ENCODE data around the gene CXCL1.
"Not testable (repeated sequence)": the region's sequence is repeated elsewhere in the genome, so short reads cannot be mapped to it uniquely, and the experiment has no call there.

Gene CXCL1

DNA sequence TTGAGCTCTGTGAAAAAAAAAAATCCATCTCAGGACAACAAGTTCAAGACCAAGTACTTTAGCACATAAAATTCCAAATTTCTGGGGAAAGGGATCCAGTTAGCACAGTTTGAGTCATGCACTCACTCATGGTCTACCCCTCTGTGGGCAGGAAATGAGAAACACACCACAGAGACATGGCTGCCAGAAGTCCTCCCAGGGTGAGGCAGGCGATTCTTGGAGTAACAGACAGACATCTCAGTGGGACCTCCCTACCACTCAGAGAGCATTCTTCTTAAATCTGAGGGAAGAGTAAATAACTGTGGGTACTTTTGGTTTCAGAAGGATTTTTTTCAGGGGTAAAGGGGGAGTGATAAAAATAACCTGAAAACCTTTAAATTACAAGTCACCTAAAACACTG lies 14.1 kb downstream of the CXCL1 start:
- no peak for DNase-seq (ENCODE audit: low read depth)

DNA sequence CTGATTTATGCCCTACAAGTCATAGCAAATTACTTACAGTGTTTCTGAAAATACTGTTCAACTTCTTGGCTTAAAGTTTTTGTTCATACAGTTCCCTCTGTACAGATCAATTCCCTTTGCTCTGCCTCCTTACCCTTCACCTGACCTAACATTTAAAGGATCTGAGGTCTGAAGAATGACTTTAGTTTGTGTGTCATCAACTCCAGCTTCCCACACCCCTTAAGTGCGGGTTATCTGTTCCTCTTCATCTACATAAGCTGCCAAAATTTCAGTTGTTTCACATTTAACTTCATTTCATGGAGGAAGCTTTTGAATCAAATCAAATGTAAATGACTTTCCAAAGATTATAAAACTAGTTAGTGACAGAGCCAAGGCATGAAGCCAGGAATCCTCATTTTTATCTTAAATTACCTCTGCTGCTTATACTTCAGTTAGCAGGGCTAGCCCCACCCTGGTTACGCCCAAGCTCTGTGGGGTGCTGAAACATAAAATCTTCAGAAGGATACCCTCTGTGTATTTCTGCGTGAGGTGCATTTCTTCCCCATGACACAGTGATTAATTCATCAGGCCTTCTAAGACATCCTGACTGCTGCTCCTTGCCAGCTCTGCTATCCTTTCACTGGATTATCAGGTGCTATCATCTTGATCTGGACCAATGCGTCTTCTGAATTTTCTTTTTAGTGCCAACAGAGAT lies 16.5 kb downstream of the CXCL1 start:
- DNase-seq (ENCODE audit: low read depth), result no peak

DNA sequence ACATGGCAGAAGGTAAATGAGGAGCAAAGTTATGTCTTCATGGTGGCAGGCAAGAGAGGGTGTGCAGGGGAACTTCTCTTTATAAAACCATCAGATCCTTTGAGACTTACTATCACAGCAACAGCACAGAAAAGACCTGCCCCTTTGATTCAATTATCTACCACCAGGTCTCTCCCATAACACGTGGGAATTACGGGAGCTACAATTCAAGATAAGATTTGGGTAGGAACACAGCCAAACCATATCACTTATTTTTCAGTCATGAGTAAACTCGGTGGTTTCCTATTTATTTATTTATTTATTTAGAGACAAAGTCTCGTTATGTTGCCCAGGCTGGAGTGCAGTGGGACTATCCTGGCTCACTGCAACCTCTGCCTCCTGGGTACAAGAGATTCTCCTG lies 22.1 kb downstream of the CXCL1 start:
- DNase-seq (ENCODE audit: low read depth), result no peak

DNA sequence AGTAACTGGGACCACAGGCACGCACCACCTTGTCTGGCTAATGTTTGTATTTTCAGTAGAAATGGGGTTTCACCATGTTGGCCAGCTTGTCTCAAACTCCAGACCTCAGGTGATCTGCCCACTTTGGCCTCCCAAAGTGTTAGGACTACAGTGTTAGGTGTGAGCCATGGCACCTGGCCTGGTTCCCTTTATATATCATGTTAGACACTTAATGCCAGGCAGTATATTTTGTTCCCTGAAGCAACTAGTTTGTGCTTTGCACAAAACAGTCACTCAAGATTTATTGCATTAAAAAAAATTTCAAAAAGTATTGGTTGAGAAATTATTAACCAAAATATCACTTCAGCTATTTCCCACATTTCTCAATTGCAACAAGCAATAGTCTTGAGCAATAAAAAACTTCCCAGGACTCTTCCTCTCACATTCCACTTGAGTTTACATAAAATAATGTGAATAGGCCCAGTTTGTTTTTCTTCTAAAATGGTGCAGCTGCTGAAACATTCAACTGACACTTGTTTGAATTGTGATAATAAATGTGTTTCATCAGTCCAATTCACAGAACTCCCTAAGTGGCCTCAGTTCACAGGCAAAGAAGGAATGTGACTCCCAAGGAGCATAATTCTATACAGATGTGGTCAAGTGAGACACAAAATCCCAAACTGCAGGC lies 22.7 kb downstream of the CXCL1 start:
- peak; percentile 58 for DNase-seq (ENCODE audit: low read depth)

DNA sequence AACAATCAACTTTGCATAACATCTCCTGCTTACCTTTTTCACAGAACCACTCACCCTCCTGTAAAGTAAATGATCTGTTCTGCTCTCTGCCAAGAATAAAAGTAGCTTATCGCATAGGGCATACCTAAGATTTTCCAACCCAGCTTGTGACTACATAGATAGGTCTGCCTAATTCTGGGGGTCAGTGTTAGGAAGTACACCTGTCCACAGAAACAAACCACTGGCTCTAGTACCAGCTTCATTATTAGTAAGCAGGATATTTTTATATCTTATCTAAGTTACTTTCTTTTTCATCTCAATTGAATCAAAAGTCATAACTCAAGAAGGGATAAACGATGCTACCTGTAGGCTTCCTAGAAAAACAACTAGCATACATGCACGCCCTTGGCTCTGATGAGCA lies 23.8 kb downstream of the CXCL1 start:
- DNase-seq (ENCODE audit: low read depth), result no peak

DNA sequence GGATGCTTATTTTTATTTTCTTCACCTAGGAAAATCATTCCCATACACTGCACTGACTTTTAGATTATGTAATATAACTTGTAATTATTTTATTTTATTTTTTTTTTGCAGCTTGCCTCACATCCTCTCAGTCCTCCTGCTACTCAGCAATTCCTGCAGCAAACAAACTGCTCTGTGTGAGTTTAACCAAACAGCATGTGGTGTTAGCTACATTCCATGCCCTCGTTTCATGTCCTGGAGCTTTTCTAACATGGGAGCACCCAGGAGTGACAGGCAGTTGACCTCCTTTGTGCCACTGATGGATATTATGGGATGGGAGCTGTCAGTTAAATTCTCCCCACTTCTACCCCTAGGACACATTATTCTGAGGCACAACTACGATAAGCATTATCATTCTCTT lies 24.8 kb downstream of the CXCL1 start:
- no peak for DNase-seq (ENCODE audit: low read depth)

DNA sequence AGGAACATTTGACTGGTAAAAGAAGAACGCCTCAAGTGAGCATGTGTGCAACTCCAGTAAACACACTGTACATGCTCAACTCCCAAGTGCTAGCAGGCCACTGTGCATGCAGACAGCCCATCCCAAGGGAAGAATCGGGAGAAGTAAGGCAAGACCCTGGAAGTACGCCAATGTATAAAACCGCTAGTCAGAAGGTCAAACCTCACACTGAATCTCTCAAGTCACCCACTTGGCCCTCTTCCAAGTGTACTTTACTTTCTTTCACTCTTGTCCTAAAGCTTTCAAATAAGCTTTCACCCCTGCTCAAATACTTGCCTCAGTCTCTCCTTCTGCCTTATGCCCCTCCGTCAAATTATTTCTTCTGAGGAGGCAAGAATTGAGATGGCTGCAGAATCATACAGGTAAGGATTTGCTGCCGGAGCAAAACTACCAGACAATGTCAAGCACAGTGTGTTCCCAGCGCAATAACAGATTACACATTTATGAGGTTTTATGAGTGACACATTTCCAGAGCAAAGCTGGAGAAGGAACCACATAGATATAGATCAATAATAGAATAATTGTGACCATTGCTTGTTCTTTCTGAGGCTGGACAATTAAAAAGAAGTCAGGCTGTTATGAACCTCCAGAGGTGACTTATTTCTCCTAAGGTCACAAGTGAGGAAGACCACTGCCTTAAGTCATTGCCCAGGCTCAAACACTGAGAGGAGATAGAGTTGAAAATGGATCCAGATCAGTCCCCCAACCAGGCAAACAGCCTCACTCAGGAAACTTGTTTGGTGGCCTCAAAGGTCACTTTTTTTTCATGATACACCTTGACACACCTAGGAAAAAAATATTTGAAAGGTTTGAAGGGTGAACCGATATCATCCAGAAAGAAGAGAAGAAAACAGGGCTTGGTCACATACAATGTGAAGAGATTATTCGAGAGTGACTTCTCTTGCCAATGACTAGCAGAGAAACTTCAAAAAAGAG lies 26.3 kb downstream of the CXCL1 start:
- no peak for DNase-seq (ENCODE audit: low read depth)

DNA sequence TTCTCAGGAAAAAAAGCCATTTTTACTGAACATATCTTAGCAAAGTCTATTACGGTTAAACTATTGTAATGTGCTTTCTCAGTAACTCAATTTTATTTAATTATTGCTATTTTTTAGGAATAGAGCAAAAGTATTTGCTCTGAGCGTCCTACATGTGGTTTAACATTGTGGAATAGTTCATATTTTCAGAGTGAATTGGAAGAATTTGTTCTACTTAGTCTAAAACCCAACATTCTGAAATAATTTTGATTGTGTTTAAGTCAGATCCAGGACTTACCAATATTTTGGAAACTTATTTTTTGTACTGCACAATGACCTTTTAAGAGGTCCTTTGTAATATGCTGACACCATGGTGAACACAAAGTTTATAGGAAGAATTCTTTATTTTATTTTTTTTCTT lies 27.2 kb downstream of the CXCL1 start:
- DNase-seq (ENCODE audit: low read depth), result no peak

DNA sequence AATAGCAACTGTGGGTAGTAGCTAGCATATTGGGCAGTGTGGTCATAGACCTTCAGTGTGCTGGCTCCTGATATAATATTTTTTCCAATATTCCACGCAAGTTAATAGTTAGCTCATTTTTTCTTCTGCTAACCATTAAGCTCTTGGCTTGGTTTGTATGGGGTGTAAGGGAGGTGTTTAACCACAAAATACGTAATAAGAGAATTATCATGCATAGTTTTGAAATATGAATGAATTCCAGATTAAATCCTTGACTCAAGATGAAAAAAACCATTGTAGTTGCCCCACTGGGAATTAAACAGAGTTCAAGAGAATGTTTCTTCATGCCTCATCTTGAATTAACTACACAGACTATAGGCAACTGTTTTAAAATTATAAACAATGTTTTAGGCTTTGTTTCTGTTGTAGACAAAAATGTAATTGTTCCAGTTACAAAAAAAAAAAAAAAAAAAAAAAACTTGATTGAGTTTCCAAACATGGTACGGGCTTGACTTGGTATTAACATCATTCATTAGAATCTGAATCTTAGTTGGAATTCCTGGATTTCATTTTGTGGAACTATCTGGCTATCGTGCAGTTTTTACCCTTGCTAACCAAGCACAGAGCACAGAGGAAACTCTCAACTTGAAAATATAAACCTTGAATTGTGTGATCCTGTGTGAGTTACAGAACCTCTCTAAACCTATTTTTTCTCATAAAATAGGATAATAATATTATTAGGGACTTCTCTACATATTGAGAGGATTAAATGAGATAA lies 28.4 kb downstream of the CXCL1 start:
- peak; percentile 92 for DNase-seq (ENCODE audit: low read depth)

DNA sequence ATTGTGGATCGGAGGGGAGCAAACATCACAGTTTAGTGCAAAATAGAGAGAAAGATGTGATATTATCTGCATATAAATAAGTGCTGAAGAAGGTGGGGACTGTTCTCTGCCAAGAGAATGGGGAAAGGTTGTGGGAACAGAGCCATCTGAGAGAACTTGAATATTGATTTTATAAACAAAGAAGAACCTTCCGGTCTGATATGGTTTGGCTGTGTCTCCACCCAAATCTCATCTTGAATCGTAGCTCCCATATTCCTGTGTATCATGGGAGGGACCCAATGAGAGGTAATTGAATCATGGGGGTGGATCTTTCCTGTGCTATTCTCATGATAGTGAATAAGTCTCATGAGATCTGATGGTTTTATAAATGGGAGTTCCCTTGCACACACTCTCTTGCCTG lies 30.1 kb downstream of the CXCL1 start:
- DNase-seq (ENCODE audit: low read depth), result not testable (repeated sequence)

DNA sequence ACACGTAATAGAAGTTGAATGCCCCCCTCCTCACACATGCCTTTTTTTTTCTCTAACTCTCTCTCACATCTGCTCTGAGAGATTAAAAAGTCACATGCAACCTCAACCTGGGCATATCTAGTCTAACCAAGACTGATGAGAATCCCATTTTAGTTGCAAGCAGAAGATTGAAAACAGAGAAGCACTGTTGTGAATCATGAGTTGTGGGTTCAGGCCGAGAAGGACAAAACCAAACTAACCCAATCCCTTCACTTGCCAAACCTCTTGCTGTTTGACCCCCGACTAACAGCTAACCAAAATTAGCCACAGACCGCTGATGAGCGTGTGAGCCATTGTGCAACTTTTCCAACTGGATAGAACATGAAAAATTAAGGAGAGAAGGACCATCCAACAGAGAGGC lies 31.8 kb downstream of the CXCL1 start:
- DNase-seq (ENCODE audit: low read depth), result no peak

DNA sequence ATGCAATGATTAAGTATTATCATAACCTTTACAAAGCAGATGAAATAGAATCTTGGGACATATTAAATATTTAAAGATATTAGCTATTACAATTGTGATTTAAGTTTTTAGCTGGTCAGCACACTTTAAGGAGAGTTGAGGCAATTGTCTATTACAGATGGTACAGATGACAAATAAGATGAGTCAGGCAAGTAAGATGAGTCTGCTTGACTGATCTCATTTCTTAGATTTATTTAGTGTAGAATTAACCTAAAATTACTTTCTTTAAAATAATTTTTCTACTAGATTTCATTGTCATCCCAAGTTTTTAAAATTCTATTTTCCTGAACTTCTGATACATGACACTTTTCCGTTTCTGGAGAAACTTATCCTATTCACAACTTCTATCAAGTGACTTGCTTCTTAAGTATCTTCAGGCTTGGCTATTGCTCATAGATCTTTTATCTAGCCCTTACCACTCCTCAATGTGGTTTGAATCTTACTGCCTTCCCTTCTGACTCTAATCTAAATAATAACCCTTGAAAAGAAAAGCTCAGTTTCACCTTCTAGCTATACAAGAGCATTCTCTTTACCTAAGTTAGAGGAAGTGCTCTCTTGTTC lies 32.9 kb downstream of the CXCL1 start:
- no peak for DNase-seq (ENCODE audit: low read depth)

DNA sequence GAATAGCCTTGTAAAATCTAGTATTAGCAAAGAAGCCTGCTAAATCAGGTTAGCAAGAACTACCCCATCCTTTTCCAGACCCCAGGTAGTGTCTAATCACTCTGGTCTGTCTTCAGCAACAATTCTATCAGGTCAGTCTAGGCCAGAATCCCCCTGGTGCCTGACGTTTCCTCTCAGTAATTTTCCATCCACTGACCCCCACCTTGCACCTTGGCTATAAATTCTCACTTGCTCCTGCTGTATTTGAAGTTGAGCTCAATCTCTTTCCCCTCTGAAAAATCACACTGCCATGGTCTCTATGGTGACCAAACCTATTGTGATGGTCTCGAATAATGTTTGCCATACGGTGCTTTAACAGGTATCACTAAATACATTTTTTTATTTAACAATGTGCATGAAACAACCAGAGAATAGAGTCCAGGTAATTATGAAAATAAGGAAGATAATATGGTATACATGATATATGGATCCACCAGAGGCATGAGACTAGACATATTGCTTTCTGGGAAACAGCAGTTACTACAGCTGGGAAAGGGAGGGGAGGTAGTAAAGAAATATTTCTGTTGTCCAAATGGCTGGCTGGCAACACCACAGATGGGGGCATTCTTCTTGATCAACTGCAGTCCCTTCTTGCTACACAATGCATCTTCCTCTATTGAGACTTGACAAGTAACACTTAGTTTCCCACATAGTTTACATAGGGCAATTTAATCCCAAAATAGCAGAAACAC lies 33.8 kb downstream of the CXCL1 start:
- no peak for DNase-seq (ENCODE audit: low read depth)

DNA sequence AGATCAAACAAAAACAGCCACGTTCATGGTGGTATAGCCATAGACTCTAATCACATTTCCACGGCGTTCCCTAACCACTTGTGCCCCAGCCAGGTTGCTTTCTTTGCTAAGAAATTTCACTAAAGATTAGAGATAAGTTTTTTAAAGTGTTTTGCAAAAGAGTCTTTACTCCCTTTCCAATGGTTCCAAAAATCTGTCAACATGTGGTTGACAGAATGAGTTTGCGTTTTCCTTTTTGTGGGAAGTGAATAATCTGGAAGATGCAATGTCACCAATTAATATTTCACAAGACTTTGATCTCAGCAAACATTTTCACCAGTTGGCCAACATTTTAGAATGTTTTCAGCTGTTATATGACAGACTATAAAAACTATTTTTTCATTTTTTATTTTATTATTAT lies 35.3 kb downstream of the CXCL1 start:
- DNase-seq (ENCODE audit: low read depth), result no peak

DNA sequence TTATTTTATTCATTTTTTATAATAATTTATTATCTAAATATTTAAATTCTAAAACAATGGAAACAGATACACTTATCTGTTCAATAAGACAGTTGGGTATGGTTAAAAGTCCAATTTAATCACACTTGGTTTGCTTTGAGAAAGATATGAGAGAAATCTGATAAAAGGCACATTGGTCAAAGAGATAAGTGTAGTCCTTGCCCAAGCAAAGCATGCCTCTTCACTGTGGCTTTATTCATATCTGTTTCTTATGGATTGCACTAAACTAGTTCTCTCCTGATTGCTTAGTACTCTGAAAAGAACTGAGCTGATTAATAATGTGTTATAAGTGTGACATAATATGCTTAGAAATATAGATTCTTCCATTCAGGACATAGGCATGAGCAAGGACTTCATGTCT lies 39.8 kb downstream of the CXCL1 start:
- DNase-seq (ENCODE audit: low read depth), result no peak

DNA sequence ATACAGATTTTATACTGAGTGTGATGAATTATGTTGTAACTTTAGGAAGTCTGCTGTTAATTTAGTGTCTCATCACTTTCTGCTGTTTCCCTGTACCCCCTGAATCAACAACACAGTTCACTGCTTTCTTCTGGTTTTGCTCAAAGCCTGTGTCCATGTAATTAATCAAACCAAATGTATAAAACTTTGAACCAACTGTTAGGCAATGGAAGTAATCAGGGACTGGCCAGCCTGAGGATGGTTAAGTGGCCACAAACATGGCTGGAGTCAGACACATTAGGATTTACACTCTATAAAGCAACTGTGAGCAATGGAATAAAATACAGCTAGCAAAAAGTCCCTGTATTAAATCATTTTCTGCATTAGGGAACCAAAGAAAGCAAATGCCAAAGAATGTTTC lies 42.6 kb downstream of the CXCL1 start:
- no peak for DNase-seq (ENCODE audit: low read depth)

DNA sequence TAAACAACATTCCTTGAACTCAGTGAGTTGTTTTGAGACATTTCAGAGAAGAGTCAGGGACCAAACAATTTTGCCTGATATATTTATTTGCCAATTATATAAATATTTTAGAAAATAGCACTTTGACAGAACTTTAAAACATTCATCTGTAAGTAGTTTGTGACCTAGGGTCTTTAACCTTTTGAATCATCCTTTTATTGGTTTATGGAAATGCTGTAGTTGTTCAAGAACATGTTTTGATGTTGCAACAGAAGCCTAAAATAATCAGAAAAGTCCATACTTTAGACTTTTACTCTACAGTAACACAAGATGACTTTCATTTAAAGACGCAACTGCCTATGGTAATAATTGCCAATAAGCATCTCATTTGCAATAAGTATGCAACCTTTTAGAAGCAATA lies 43.0 kb downstream of the CXCL1 start:
- no peak for DNase-seq (ENCODE audit: low read depth)

DNA sequence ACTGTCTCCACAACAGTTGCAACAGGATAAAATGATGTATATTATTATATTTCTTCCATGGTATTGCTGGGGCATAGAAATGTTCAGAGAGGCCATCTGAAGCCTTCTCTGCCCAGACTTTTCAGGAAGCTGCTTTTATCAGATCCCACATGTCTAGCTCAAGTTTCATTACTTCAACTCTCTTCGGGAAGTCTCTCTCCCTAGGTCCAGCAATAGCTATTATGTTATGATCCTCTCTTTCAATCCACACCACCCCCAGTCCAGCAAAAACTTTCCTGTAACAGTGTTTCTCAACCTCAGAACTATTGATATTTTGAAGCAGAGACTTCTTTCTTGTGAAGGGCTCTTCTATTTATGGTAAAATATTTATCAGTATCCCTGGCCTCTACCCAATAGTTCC lies 44.9 kb downstream of the CXCL1 start:
- no peak for DNase-seq (ENCODE audit: low read depth)

DNA sequence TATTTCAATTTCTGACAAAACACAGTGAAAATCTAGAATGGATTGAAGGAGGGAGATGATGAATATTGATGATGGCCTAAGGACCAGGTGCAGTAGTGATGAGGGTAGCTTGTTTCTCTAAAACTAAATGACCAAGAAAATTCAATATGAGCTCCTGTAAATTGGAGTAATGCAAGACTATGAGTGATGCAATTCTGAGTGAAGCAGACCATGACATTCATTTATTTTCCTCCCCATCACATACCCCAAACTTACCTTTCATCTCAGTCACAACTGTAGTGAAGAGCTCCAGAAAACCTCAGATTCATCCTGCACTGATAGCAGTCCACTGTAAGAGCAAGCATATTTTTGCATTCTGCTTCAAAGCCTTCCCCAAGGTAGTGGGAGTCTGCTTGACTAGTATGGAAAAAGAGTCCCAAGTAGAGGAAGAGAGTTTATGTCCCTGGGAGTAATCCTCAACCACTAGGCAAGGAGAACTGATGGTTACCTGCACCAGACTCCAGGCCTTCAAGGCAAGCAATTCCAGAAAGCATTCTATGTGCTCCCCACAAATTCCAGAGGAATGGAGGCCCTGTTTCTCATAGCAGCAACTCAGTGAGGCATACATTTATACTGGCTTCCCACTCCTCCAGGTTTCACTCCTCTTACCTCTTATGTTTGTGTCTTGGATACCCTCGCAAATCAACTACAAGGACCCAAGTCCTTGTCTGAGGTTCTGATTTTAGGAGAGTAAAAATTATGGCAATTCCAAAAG lies 47.2 kb downstream of the CXCL1 start:
- DNase-seq (ENCODE audit: low read depth), result no peak

DNA sequence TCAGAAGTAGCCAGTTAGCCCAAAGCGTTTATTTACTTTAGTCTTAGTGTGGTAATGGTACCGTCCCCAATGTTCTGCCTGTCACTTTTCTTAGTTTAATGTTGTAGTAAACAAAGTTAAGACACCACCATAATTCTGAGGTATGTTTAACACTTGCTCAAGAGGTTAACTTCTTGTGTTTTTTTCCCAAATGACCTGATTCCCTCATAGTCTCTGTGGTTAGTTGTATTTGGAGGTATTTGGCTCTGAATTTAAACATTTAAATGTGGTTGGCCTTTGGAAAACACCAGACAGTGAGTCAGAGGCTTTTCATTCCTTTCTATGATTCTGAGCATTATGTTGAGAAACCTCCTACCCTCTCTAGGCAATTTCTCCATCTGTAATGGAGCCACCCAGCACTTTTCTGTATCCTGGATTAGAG lies 47.9 kb downstream of the CXCL1 start:
- DNase-seq (ENCODE audit: low read depth), result peak; percentile 85
